Sigmoid colon (tissue), 7 donors: ENCODE measurements around the gene SPATA45. TPM values are rescaled to one million over a fixed set of nuclear protein-coding genes. Genes with fewer than 3 reads are reported as not detected.
"Not testable (repeated sequence)": the region's sequence is repeated elsewhere in the genome, so short reads cannot be mapped to it uniquely, and the experiment has no call there.

ENCODE experiments used
- DNase-seq: peaks from one replicate; pipeline ENCODE4 v3.0.0-alpha.2; 2019
- H3K27ac ChIP-seq, 4 donors: fragments of 200-600 bp; sonication (generic); one replicate each; pipeline ENCODE4 v1.5.1; 2016 to 2019; ENCODE audit warnings: mild to moderate bottlenecking in 1 of 4
- H3K27me3 ChIP-seq, 3 donors: fragments of 200-600 bp; sonication (generic); one replicate each; pipeline ENCODE4 v1.5.1; 2019; ENCODE audit warnings: mild to moderate bottlenecking in 1 of 3
- H3K36me3 ChIP-seq, 4 donors: fragments of 200-600 bp; sonication (generic); one replicate each; pipeline ENCODE4 v1.5.1; 2016 to 2019
- H3K4me1 ChIP-seq, 4 donors: fragments of 200-600 bp; sonication (generic); one replicate each; pipeline ENCODE4 v1.5.1; 2017 to 2019
- H3K4me3 ChIP-seq, 4 donors: fragments of 200-600 bp; sonication (generic); one replicate each; pipeline ENCODE4 v1.5.1; 2017 to 2019; ENCODE audit warnings: mild to moderate bottlenecking in 2 of 4, moderate library complexity in 1 of 4
- H3K9me3 ChIP-seq, 4 donors: fragments of 200-600 bp in 3 of 4; sonication (generic) in 3 of 4; one replicate each; pipeline versions ENCODE4 v1.5.1 to v1.6.1; 2013 to 2019
- CTCF ChIP-seq, 4 experiments: fragments of 450-650 bp in 3 of 4; fragments of 200-600 bp in 1 of 4; IDR thresholded peaks; one replicate each; pipeline ENCODE4 v1.5.1; 2016 to 2019; ENCODE audit warnings: antibody characterized with exemption in 4 of 4, mild to moderate bottlenecking in 3 of 4, moderate library complexity in 2 of 4
- EP300 ChIP-seq, 4 donors: sonication (generic); formaldehyde crosslinking; IDR thresholded peaks; one replicate each; pipeline ENCODE4 v1.6.1; 2017; ENCODE audit warnings: antibody characterized with exemption in 4 of 4
- POLR2A ChIP-seq, 2 donors: fragments of 450-650 bp; IDR thresholded peaks; one replicate each; pipeline ENCODE4 v1.6.1; 2016; ENCODE audit warnings: antibody characterized with exemption in 2 of 2, mild to moderate bottlenecking in 2 of 2, moderate library complexity in 2 of 2
- POLR2AphosphoS5 ChIP-seq, 4 donors: sonication (generic); formaldehyde crosslinking; IDR thresholded peaks; one replicate each; pipeline ENCODE4 v1.6.1; 2017; ENCODE audit warnings: antibody characterized with exemption in 4 of 4
- WGBS, 2 donors: extraction: QIAGEN DNeasy Blood & Tissue Kit; methylation state at CpG; one replicate each; pipeline ENCODE4 v1.1.7; 2013; 5-methylcytosine and 5-hydroxymethylcytosine counted together
- intact Hi-C: fragments of 100-400 bp; cut with DNase I; formaldehyde crosslinking; loops from one replicate; pipeline ENCODE4 v1.15.1; 2023
- polyA plus RNA-seq, 3 donors: library from polyadenylated mRNA; stranded (reverse); fragments of 200-250 nt; gene quantifications; one replicate each; pipeline ENCODE4 v1.2.3, GENCODE V29; 2013
- total RNA-seq, 4 donors: library from RNA; depleted of rRNA; stranded (reverse); fragments of >200 nt; gene quantifications; one replicate each; pipeline ENCODE4 v1.1.0, GENCODE V29; 2016
- donor health status: healthy with polysubstance abuse.
- donor health status: Bipolar disorder and iron deficiency.
- donor health status: healthy.

Gene SPATA45
- total and polyA plus RNA-seq, 7 donors = not detected

- peaks cover 0 to 50% (median 0%) of the 10 kb centered on the region in 4 donors for H3K36me3 ChIP-seq
- TF ChIP-seq EP300 (IDR thresholded peaks at IDR 0.05) = no peak
- TF ChIP-seq CTCF (IDR thresholded peaks at IDR 0.05) = no peak
- no peak for TF ChIP-seq POLR2A (IDR thresholded peaks at IDR 0.05)
- TF ChIP-seq POLR2AphosphoS5 (IDR thresholded peaks at IDR 0.05) = no peak
- H3K4me3 ChIP-seq = no peak overlapping the region
- H3K27ac ChIP-seq = no peak overlapping the region
- no peak for DNase-seq
- no peaks in the 10 kb centered on the region for H3K9me3 ChIP-seq
- 96 to 97% methylated on average over 6 of the region's 6 CpGs for WGBS, 2 donors
- intact Hi-C loops = no loop called here
- no peaks in the 10 kb centered on the region for H3K4me1 ChIP-seq
- H3K27me3 ChIP-seq = no peaks in the 10 kb centered on the region
Measured at GRCh38 chr1:212878418-212878817, 31.0 kb upstream of the SPATA45 start.

- no peak overlapping the region for H3K4me3 ChIP-seq
- TF ChIP-seq POLR2AphosphoS5 (IDR thresholded peaks at IDR 0.05) (no peak), POLR2A (IDR thresholded peaks at IDR 0.05) (no peak), EP300 (IDR thresholded peaks at IDR 0.05) (no peak), CTCF (IDR thresholded peaks at IDR 0.05) (no peak)
- no peaks in the 10 kb centered on the region for H3K9me3 ChIP-seq
- H3K36me3 ChIP-seq = peaks cover 0 to 57% (median 1%) of the 10 kb centered on the region in 4 donors
- intact Hi-C loops = no loop called here
- WGBS, 2 donors = 75 to 81% methylated on average over 2 of the region's 2 CpGs
- DNase-seq = no peak
- H3K27ac ChIP-seq = no peak overlapping the region
- H3K4me1 ChIP-seq = no peaks in the 10 kb centered on the region
- no peaks in the 10 kb centered on the region for H3K27me3 ChIP-seq
Measured at GRCh38 chr1:212873518-212873917, 26.1 kb upstream of the SPATA45 start.

- Histone ChIP-seq H3K9me3 (no peaks in the 10 kb centered on the region), H3K36me3 (peaks cover 0 to 58% (median 1%) of the 10 kb centered on the region in 4 donors), H3K4me1 (no peaks in the 10 kb centered on the region), H3K4me3 (no peak overlapping the region), H3K27me3 (no peaks in the 10 kb centered on the region), H3K27ac (no peak overlapping the region)
- intact Hi-C loops = no loop called here
- TF ChIP-seq POLR2A (IDR thresholded peaks at IDR 0.05) = no peak
- no peak for TF ChIP-seq POLR2AphosphoS5 (IDR thresholded peaks at IDR 0.05)
- no peak for TF ChIP-seq EP300 (IDR thresholded peaks at IDR 0.05)
- no peak for TF ChIP-seq CTCF (IDR thresholded peaks at IDR 0.05)
- WGBS, 2 donors = 96 to 100% methylated on average over 1 of the region's 1 CpG
- DNase-seq = no peak
Measured at GRCh38 chr1:212871976-212872375, 24.5 kb upstream of the SPATA45 start.

- no peak for DNase-seq
- H3K27me3 ChIP-seq = no peaks in the 10 kb centered on the region
- H3K9me3 ChIP-seq = no peaks in the 10 kb centered on the region
- TF ChIP-seq POLR2A (IDR thresholded peaks at IDR 0.05) (no peak), CTCF (IDR thresholded peaks at IDR 0.05) (no peak), EP300 (IDR thresholded peaks at IDR 0.05) (no peak), POLR2AphosphoS5 (IDR thresholded peaks at IDR 0.05) (no peak)
- intact Hi-C loops = no loop called here
- WGBS, 2 donors = 41 to 98% methylated on average over 1 of the region's 1 CpG
- peaks cover 0 to 30% (median 1%) of the 10 kb centered on the region in 4 donors for H3K36me3 ChIP-seq
- no peak overlapping the region for H3K4me3 ChIP-seq
- no peak overlapping the region for H3K27ac ChIP-seq
- no peaks in the 10 kb centered on the region for H3K4me1 ChIP-seq
Measured at GRCh38 chr1:212867192-212867591, 19.7 kb upstream of the SPATA45 start.

- DNase-seq = no peak
- TF ChIP-seq CTCF (IDR thresholded peaks at IDR 0.05) (no peak), POLR2A (IDR thresholded peaks at IDR 0.05) (no peak), POLR2AphosphoS5 (IDR thresholded peaks at IDR 0.05) (no peak), EP300 (IDR thresholded peaks at IDR 0.05) (no peak)
- Histone ChIP-seq H3K4me1 (peaks cover 0 to 22% (median 17%) of the 10 kb centered on the region in 4 donors), H3K4me3 (no peak overlapping the region), H3K9me3 (no peaks in the 10 kb centered on the region), H3K27me3 (no peaks in the 10 kb centered on the region), H3K27ac (no peak overlapping the region), H3K36me3 (peaks cover 0 to 23% (median 1%) of the 10 kb centered on the region in 4 donors)
- intact Hi-C loops = no loop called here
- WGBS, 2 donors = 97% methylated on average over 4 of the region's 4 CpGs
Measured at GRCh38 chr1:212864201-212864600, 16.8 kb upstream of the SPATA45 start.

- H3K9me3 ChIP-seq, DNase-seq, H3K27ac ChIP-seq, H3K27me3 ChIP-seq, intact Hi-C loops, H3K4me3 ChIP-seq: not testable (repeated sequence)
- Histone ChIP-seq H3K36me3 (peaks cover 0 to 17% (median 0%) of the 10 kb centered on the region in 4 donors), H3K4me1 (peaks cover 0 to 28% (median 23%) of the 10 kb centered on the region in 4 donors)
- WGBS, 2 donors = 90 to 92% methylated on average over 10 of the region's 10 CpGs
Measured at GRCh38 chr1:212863345-212863744, 15.9 kb upstream of the SPATA45 start.
